Measurements from ENCODE around the gene WNT2.

The WNT2 gene

GRCh38 chr7:117322741-117323304 lies at the start of gene WNT2:
Gene WNT2, minus strand, starts transcription at chr7:117323058. Its CDS starts 69 bp downstream, at chr7:117322989.
- no peak for DNase-seq

- no peak for DNase-seq
Measured at GRCh38 chr7:117372073-117372472, 49.2 kb upstream of the WNT2 start.

- DNase-seq, result no peak
Measured at GRCh38 chr7:117364339-117365080, 41.7 kb upstream of the WNT2 start.

- no peak for DNase-seq
Measured at GRCh38 chr7:117362294-117362888, 39.5 kb upstream of the WNT2 start.

- no peak for DNase-seq
Measured at GRCh38 chr7:117350027-117350426, 27.2 kb upstream of the WNT2 start.

- DNase-seq, result no peak
Measured at GRCh38 chr7:117349570-117349969, 26.7 kb upstream of the WNT2 start.

- DNase-seq, result no peak
Measured at GRCh38 chr7:117347962-117348672, 25.3 kb upstream of the WNT2 start.

- no peak for DNase-seq
Measured at GRCh38 chr7:117347480-117347879, 24.6 kb upstream of the WNT2 start.

- no peak for DNase-seq
Measured at GRCh38 chr7:117346161-117346560, 23.3 kb upstream of the WNT2 start.

GRCh38 chr7:117338020-117338419 lies 15.2 kb upstream of the WNT2 start:
- no peak for DNase-seq

- DNase-seq, result no peak
Measured at GRCh38 chr7:117333168-117333567, 10.3 kb upstream of the WNT2 start.

GRCh38 chr7:117332031-117332430 lies 9.2 kb upstream of the WNT2 start:
- no peak for DNase-seq

- no peak for DNase-seq
Measured at GRCh38 chr7:117325836-117326235, 3.0 kb upstream of the WNT2 start.

GRCh38 chr7:117324960-117325359 lies 2.1 kb upstream of the WNT2 start:
- no peak for DNase-seq

GRCh38 chr7:117323851-117324711 lies 1.2 kb upstream of the WNT2 start:
- no peak for DNase-seq

GRCh38 chr7:117323305-117323850 lies 520 bp upstream of the WNT2 start:
- DNase-seq, result no peak

GRCh38 chr7:117320523-117320922 lies 2.3 kb downstream of the WNT2 start:
- DNase-seq, result no peak

- DNase-seq, result no peak
Measured at GRCh38 chr7:117319181-117319580, 3.7 kb downstream of the WNT2 start.

- no peak for DNase-seq
Measured at GRCh38 chr7:117313582-117313981, 9.3 kb downstream of the WNT2 start.

GRCh38 chr7:117312593-117313580 lies 10.0 kb downstream of the WNT2 start:
- DNase-seq, result no peak

- no peak for DNase-seq
Measured at GRCh38 chr7:117308891-117309290, 14.0 kb downstream of the WNT2 start.
